H1 (cell line): ENCODE data around the gene ITGA8. TPM values are rescaled to one million over a fixed set of nuclear protein-coding genes. Genes with fewer than 3 reads are reported as not detected.

ENCODE experiments used
- CTCF ChIA-PET: fragments of 300-600 bp; sonication (Branson Sonifier 250); formaldehyde crosslinking; loops from one replicate; lab custom pipeline; 2021; ENCODE audit not compliant: partially characterized antibody; lab: Charles Lee
- POLR2A ChIA-PET: fragments of 300-600 bp; sonication (Branson Sonifier 250); formaldehyde crosslinking; loops from one replicate; lab custom pipeline; 2021; ENCODE audit warnings: inconsistent platforms; ENCODE audit not compliant: partially characterized antibody; lab: Charles Lee
- DNase-seq, 2 experiments: peaks; one replicate each; pipeline versions ENCODE4 v3.0.0 to v3.0.0-alpha.2; 2010 to 2022; ENCODE audit warnings: low spot score in 2 of 2, low read depth in 1 of 2, mixed read lengths in 1 of 2
- FAIRE-seq: peaks from 2 replicates; lab custom pipeline; 2011; peaks lifted over from hg19 to GRCh38; lab: Jason Lieb, UNC
- H2AFZ ChIP-seq: 2 replicates; pipeline ENCODE4 v1.8.1; 2012; ENCODE audit warnings: low read length, inconsistent platforms
- H2AK5ac ChIP-seq: 2 replicates; pipeline ENCODE4 v1.6.1; 2013; ENCODE audit warnings: low read depth, low read length
- H2BK120ac ChIP-seq: replicated peaks from 2 replicates; pipeline ENCODE3; 2013; ENCODE audit warnings: low read depth, low read length, inconsistent platforms
- H2BK12ac ChIP-seq: 2 replicates; pipeline ENCODE4 v1.6.1; 2013; ENCODE audit warnings: low read depth, low read length
- H2BK15ac ChIP-seq: 2 replicates; pipeline ENCODE4 v1.6.1; 2013; ENCODE audit warnings: low read length
- H2BK20ac ChIP-seq: 2 replicates; pipeline ENCODE4 v1.6.1; 2013; ENCODE audit warnings: low read length
- H2BK5ac ChIP-seq: 2 replicates; pipeline ENCODE4 v1.6.1; 2013; ENCODE audit warnings: low read depth, low read length
- H3K14ac ChIP-seq: 2 replicates; pipeline ENCODE4 v1.6.1; 2013; ENCODE audit warnings: inconsistent platforms; ENCODE audit not compliant: insufficient read length
- H3K18ac ChIP-seq: 2 replicates; pipeline ENCODE4 v1.6.1; 2013; ENCODE audit warnings: low read length; ENCODE audit errors: extremely low read depth
- H3K23ac ChIP-seq: 2 replicates; pipeline ENCODE4 v1.6.1; 2013; ENCODE audit warnings: inconsistent platforms; ENCODE audit not compliant: insufficient read length
- H3K23me2 ChIP-seq: 2 replicates; pipeline ENCODE4 v1.6.1; 2013; ENCODE audit warnings: low read depth, low read length
- H3K27ac ChIP-seq: 2 replicates; pipeline ENCODE4 v1.6.1; 2011; ENCODE audit warnings: low read depth, low read length, inconsistent platforms
- H3K27me3 ChIP-seq, 4 experiments: replicated peaks in 1 of 4; 1 replicate in 1 of 4; 2 replicates in 3 of 4; pipeline versions ENCODE4 v1.6.1 to v1.8.1; 2011 to 2013; ENCODE audit warnings: low read length in 3 of 4, mild to moderate bottlenecking in 3 of 4, inconsistent platforms in 2 of 4, mixed read lengths in 2 of 4, moderate library complexity in 1 of 4; ENCODE audit not compliant: control insufficient read depth in 3 of 4, insufficient read depth in 3 of 4; ENCODE audit errors: extremely low read depth in 1 of 4
- H3K36me3 ChIP-seq, 4 experiments: 2 replicates each; pipeline versions ENCODE4 v1.6.1 to v1.8.1; 2011 to 2013; ENCODE audit warnings: mild to moderate bottlenecking in 4 of 4, low read length in 3 of 4, moderate library complexity in 2 of 4, control low read depth in 1 of 4, inconsistent platforms in 1 of 4; ENCODE audit not compliant: insufficient read depth in 4 of 4, control insufficient read depth in 2 of 4
- H3K4ac ChIP-seq: replicated peaks from 2 replicates; pipeline ENCODE3; 2013; ENCODE audit warnings: low read length, low read depth, mixed read lengths, inconsistent platforms; ENCODE audit not compliant: insufficient read length
- H3K4me1 ChIP-seq, 4 experiments: replicated peaks in 1 of 4; 1 replicate in 1 of 4; 2 replicates in 3 of 4; pipeline versions ENCODE4 v1.6.1 to v1.8.1; 2011 to 2013; ENCODE audit warnings: low read length in 3 of 4, inconsistent platforms in 2 of 4, mixed read lengths in 1 of 4; ENCODE audit not compliant: insufficient read depth in 4 of 4, control insufficient read depth in 3 of 4
- H3K4me2 ChIP-seq, 2 experiments: 2 replicates each; pipeline versions ENCODE4 v1.6.1 to v1.8.1; 2011 to 2013; ENCODE audit warnings: low read depth in 2 of 2, low read length in 2 of 2, control low read depth in 1 of 2, inconsistent platforms in 1 of 2, mild to moderate bottlenecking in 1 of 2; ENCODE audit not compliant: insufficient read depth in 1 of 2
- H3K4me3 ChIP-seq, 4 experiments: fragments of 200-600, 300-600 bp in 1 of 4; sonication (generic), shearing (Covaris generic), sonication (Bioruptor Twin) in 1 of 4; 2 replicates each; pipeline versions ENCODE4 v1.5.1 to v1.8.1; 2011 to 2016; ENCODE audit warnings: low read length in 4 of 4, low read depth in 3 of 4, control low read depth in 2 of 4, inconsistent platforms in 2 of 4, mild to moderate bottlenecking in 2 of 4, mixed read lengths in 1 of 4, moderate library complexity in 1 of 4; ENCODE audit not compliant: insufficient read depth in 2 of 4; ENCODE audit errors: extremely low read depth in 1 of 4
- H3K56ac ChIP-seq: replicated peaks from 2 replicates; pipeline ENCODE3; 2013; ENCODE audit warnings: low read depth, mild to moderate bottlenecking, mixed read lengths, low read length, inconsistent platforms; ENCODE audit not compliant: insufficient read length
- H3K79me1 ChIP-seq: 2 replicates; pipeline ENCODE4 v1.6.1; 2013; ENCODE audit warnings: low read depth, low read length, control low read depth
- H3K79me2 ChIP-seq, 2 experiments: 2 replicates each; pipeline versions ENCODE4 v1.6.1 to v1.8.1; 2012 to 2013; ENCODE audit warnings: low read length in 2 of 2, mild to moderate bottlenecking in 2 of 2, inconsistent platforms in 1 of 2; ENCODE audit not compliant: insufficient read depth in 2 of 2, control insufficient read depth in 1 of 2
- H3K9ac ChIP-seq, 4 experiments: replicated peaks in 1 of 4; 1 replicate in 1 of 4; 2 replicates in 3 of 4; pipeline versions ENCODE4 v1.6.1 to v1.8.1; 2011 to 2013; ENCODE audit warnings: low read depth in 3 of 4, low read length in 3 of 4, control low read depth in 2 of 4, mild to moderate bottlenecking in 2 of 4, moderate library complexity in 2 of 4, inconsistent platforms in 1 of 4; ENCODE audit errors: extremely low read depth in 1 of 4
- H3K9me3 ChIP-seq, 2 experiments: 2 replicates each; pipeline versions ENCODE4 v1.6.1 to v1.8.1; 2012 to 2013; ENCODE audit warnings: mild to moderate bottlenecking in 2 of 2, moderate library complexity in 2 of 2, control low read depth in 1 of 2, inconsistent platforms in 1 of 2, low read depth in 1 of 2, low read length in 1 of 2, mixed read lengths in 1 of 2; ENCODE audit not compliant: insufficient read depth in 2 of 2
- H4K20me1 ChIP-seq, 2 experiments: replicated peaks in 1 of 2; 2 replicates each; pipeline versions ENCODE3 to v1.8.1; 2011 to 2013; ENCODE audit warnings: inconsistent platforms in 2 of 2, low read length in 2 of 2, mild to moderate bottlenecking in 1 of 2; ENCODE audit not compliant: insufficient read depth in 2 of 2, control insufficient read depth in 1 of 2
- H4K5ac ChIP-seq: 2 replicates; pipeline ENCODE4 v1.6.1; 2013; ENCODE audit warnings: low read length, low read depth, mixed read lengths, inconsistent platforms; ENCODE audit not compliant: insufficient read length
- H4K8ac ChIP-seq: 2 replicates; pipeline ENCODE4 v1.8.0; 2013; ENCODE audit warnings: mild to moderate bottlenecking, moderate library complexity, low read length, inconsistent platforms; ENCODE audit not compliant: insufficient read depth; ENCODE audit errors: extremely low read depth
- H4K91ac ChIP-seq: replicated peaks from 2 replicates; pipeline ENCODE3; 2013; ENCODE audit warnings: low read length, mixed read lengths, inconsistent platforms; ENCODE audit not compliant: insufficient read length
- TBP ChIP-seq: IDR thresholded peaks from 2 replicates; pipeline ENCODE4 v1.6.1; 2011; ENCODE audit warnings: low read depth, low read length, improper control_type of control experiment
- WGBS, 2 experiments: shearing (Covaris generic) in 1 of 2; methylation state at CpG; one replicate each; pipeline versions ENCODE4 v1.1.6 to v1.1.7; 2013 to 2015; ENCODE audit warnings: low lambda C conversion rate in 2 of 2, mixed read lengths in 2 of 2, inconsistent platforms in 1 of 2, low coverage in 1 of 2, missing lambda C conversion rate in 1 of 2; ENCODE audit not compliant: insufficient replicate concordance in 2 of 2, insufficient coverage in 1 of 2, insufficient read length in 1 of 2; ENCODE audit errors: extremely low coverage in 1 of 2, missing lambda C conversion rate in 1 of 2; 5-methylcytosine and 5-hydroxymethylcytosine counted together
- polyA plus RNA-seq, 7 experiments: library from polyadenylated mRNA; depleted of rRNA in 3 of 7; stranded (reverse) in 5 of 7; unstranded in 2 of 7; fragments of >200 nt in 5 of 7; fragments of 200-250 nt in 2 of 7; gene quantifications; 1 replicate in 5 of 7; 2 replicates in 1 of 7; 4 replicates in 1 of 7; pipeline versions ENCODE4 v1.2.1 to v1.2.3, GENCODE V29; 2011 to 2013; ENCODE audit warnings: missing spikeins in 2 of 7, mixed read lengths in 2 of 7
- total RNA-seq: library from RNA; stranded (reverse); fragmentation: NEBNext Ultra II Directional; extraction: Animal tissue kit (Norgen Biotek cat#: 25700); gene quantifications from 2 replicates; pipeline ENCODE4 v1.2.1, GENCODE V29; 2021
- TF ChIP-seq, protein P1 (sequence below): IDR thresholded peaks from 2 replicates; pipeline ENCODE4 v1.6.1; 2012; ENCODE audit warnings: inconsistent platforms

Gene ITGA8
- total and polyA plus RNA-seq, 2 of the 8 experiments (the other 6 are each of a cell fraction or from before 2014, with no cell fraction given) = not detected

DNA sequence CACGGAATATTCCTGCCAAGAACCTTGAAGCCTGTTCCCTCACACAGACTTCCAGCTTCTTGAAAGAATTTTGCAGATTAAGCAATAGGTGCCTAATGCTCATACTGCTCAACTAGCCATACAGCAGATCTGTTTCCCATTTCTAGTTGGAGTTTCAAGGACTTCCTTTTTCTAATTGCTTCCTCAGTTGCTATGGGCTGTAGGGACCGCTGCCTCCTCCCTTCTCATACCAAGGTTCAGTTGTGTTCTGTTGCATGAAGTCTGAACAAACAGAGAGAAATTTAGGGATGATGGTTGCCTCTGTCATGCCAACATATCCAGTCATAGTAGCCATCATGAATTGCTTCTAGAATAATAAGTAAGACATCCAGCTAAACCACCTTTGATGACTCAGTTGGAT lies 6.8 kb downstream of the ITGA8 start:
- Histone ChIP-seq H3K4me1 (no peaks in the 10 kb centered on the region), H3K27me3 (peaks cover 0 to 3% (median under 1%) of the 10 kb centered on the region in 4 experiments; a peak in 3 of 7 replicates), H3K4ac (no peak overlapping the region)
- no peak for TF ChIP-seq TBP
- TF ChIP-seq, protein P1, sequence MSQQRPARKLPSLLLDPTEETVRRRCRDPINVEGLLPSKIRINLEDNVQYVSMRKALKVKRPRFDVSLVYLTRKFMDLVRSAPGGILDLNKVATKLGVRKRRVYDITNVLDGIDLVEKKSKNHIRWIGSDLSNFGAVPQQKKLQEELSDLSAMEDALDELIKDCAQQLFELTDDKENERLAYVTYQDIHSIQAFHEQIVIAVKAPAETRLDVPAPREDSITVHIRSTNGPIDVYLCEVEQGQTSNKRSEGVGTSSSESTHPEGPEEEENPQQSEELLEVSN = no peak
- TF ChIP-seq, all 59 proteins: peak for 0
- H3K9me3 ChIP-seq = no peaks in the 10 kb centered on the region
- no peak overlapping the region for H3K14ac ChIP-seq
- POLR2A ChIA-PET = no interaction called here
- no peak overlapping the region for H3K4me3 ChIP-seq
- no peak overlapping the region for H2BK15ac ChIP-seq
- H3K23ac ChIP-seq = no peak overlapping the region
- no peak overlapping the region for H3K27ac ChIP-seq
- H4K5ac ChIP-seq = no peak overlapping the region
- no peak overlapping the region for H2BK120ac ChIP-seq
- H3K36me3 ChIP-seq = no peaks in the 10 kb centered on the region
- H3K4me2 ChIP-seq = no peak overlapping the region
- H2AFZ ChIP-seq = no peak overlapping the region
- no peaks in the 10 kb centered on the region; the same call in 1 of the 2 replicates for H3K23me2 ChIP-seq
- 79% methylated on average over 2 of the region's 2 CpGs; no CpG with 5 or more reads in 1 of the 2 experiments for WGBS, 2 experiments
- no peak overlapping the region for H3K9ac ChIP-seq
- H4K20me1 ChIP-seq = no peaks in the 10 kb centered on the region
- no peak overlapping the region for H4K91ac ChIP-seq
- H2BK12ac ChIP-seq = no peak overlapping the region
- CTCF ChIA-PET = interaction anchor here (1.0 to 1.6 kb wide), 5 partner anchors 20 to 287 kb away, joined by 3 to 4 read pairs (median 4); no protein-coding TSS in a partner anchor
- H2AK5ac ChIP-seq = no peak overlapping the region
- no peak overlapping the region for H2BK20ac ChIP-seq
- FAIRE-seq = no peak
- no peak overlapping the region for H3K18ac ChIP-seq
- H3K79me1 ChIP-seq = no peaks in the 10 kb centered on the region
- H3K79me2 ChIP-seq = no peaks in the 10 kb centered on the region
- no peak overlapping the region for H4K8ac ChIP-seq
- DNase-seq = no peak
- no peak overlapping the region for H3K56ac ChIP-seq
- no peak overlapping the region for H2BK5ac ChIP-seq
